HFFc6 (cell line): ENCODE results near the gene IQSEC3. TPM values are rescaled to one million over a fixed set of nuclear protein-coding genes. Genes with fewer than 3 reads are reported as not detected.
"Not testable (repeated sequence)": the region's sequence is repeated elsewhere in the genome, so short reads cannot be mapped to it uniquely, and the experiment has no call there.

ENCODE experiments used
- DNase-seq: peaks from one replicate; pipeline ENCODE4 v3.0.0-alpha.2; 2018
- H3K27ac Mint-ChIP-seq: 2 replicates; pipeline ENCODE4 v1.8.0; 2020; ENCODE audit warnings: mild to moderate bottlenecking, mixed read lengths
- H3K27me3 Mint-ChIP-seq: 2 replicates; pipeline ENCODE4 v1.8.0; 2021; ENCODE audit warnings: mild to moderate bottlenecking, moderate library complexity, mixed read lengths; ENCODE audit not compliant: insufficient read depth
- H3K36me3 Mint-ChIP-seq: 2 replicates; pipeline ENCODE4 v1.8.0; 2021; ENCODE audit warnings: low read depth, mixed read lengths
- H3K4me1 Mint-ChIP-seq: 2 replicates; pipeline ENCODE4 v1.8.0; 2020; ENCODE audit warnings: low read depth, mixed read lengths
- H3K4me3 Mint-ChIP-seq: 2 replicates; pipeline ENCODE4 v1.8.0; 2020; ENCODE audit warnings: mild to moderate bottlenecking, moderate library complexity, mixed read lengths
- H3K9me3 Mint-ChIP-seq: 2 replicates; pipeline ENCODE4 v1.8.0; 2020; ENCODE audit warnings: mild to moderate bottlenecking, mixed read lengths
- CTCF ChIP-seq: fragments of 200-600 bp; sonication (generic); IDR thresholded peaks from 2 replicates; pipeline ENCODE4 v1.5.0; 2021; ENCODE audit warnings: antibody characterized with exemption, mild to moderate bottlenecking
- total RNA-seq, 6 experiments: library from RNA; stranded (reverse); fragmentation: NEBNext Ultra II Directional; extraction: Animal tissue kit (Norgen Biotek cat#: 25700); gene quantifications; 2 replicates in 1 of 6; 3 replicates in 5 of 6; pipeline ENCODE4 v1.2.3, GENCODE V29; 2021

IQSEC3 gene
- total RNA-seq, 6 experiments from 2014 or later, result not detected

GRCh38 chr12:22530-23201 is 43.9 kb upstream of the IQSEC3 start:
- no peaks in the 10 kb centered on the region for H3K9me3 Mint-ChIP-seq
- H3K36me3 Mint-ChIP-seq, result no peaks in the 10 kb centered on the region
- no peak for TF ChIP-seq CTCF
- no peaks in the 10 kb centered on the region; the same call in 1 of the 2 replicates for H3K27me3 Mint-ChIP-seq
- no peaks in the 10 kb centered on the region for H3K4me1 Mint-ChIP-seq
- DNase-seq, result no peak
- no peak overlapping the region for H3K4me3 Mint-ChIP-seq
- no peak overlapping the region for H3K27ac Mint-ChIP-seq

- not testable (repeated sequence) for H3K27ac Mint-ChIP-seq, H3K36me3 Mint-ChIP-seq, H3K4me3 Mint-ChIP-seq, DNase-seq, H3K9me3 Mint-ChIP-seq, H3K27me3 Mint-ChIP-seq, H3K4me1 Mint-ChIP-seq
Measured at GRCh38 chr12:27904-28303, 38.7 kb upstream of the IQSEC3 start.

- not testable (repeated sequence) for H3K27ac Mint-ChIP-seq, H3K4me1 Mint-ChIP-seq, H3K36me3 Mint-ChIP-seq, H3K27me3 Mint-ChIP-seq, H3K4me3 Mint-ChIP-seq, DNase-seq, H3K9me3 Mint-ChIP-seq
Measured at GRCh38 chr12:38775-39174, 27.8 kb upstream of the IQSEC3 start.

GRCh38 chr12:39555-40265 is 26.9 kb upstream of the IQSEC3 start:
- H3K27ac Mint-ChIP-seq, H3K27me3 Mint-ChIP-seq, H3K9me3 Mint-ChIP-seq, H3K4me1 Mint-ChIP-seq, H3K4me3 Mint-ChIP-seq, DNase-seq, H3K36me3 Mint-ChIP-seq: not testable (repeated sequence)

GRCh38 chr12:44352-44751 is 22.2 kb upstream of the IQSEC3 start:
- not testable (repeated sequence) for H3K4me1 Mint-ChIP-seq, H3K4me3 Mint-ChIP-seq, H3K27ac Mint-ChIP-seq, H3K9me3 Mint-ChIP-seq, H3K36me3 Mint-ChIP-seq, DNase-seq
- peaks cover 12% of the 10 kb centered on the region for H3K27me3 Mint-ChIP-seq

- not testable (repeated sequence) for H3K4me3 Mint-ChIP-seq, DNase-seq, H3K4me1 Mint-ChIP-seq, H3K9me3 Mint-ChIP-seq, H3K27ac Mint-ChIP-seq, H3K36me3 Mint-ChIP-seq
- peaks cover 14% of the 10 kb centered on the region for H3K27me3 Mint-ChIP-seq
Measured at GRCh38 chr12:45235-45990, 21.2 kb upstream of the IQSEC3 start.

GRCh38 chr12:45991-46358 is 20.6 kb upstream of the IQSEC3 start:
- H3K27me3 Mint-ChIP-seq, result peaks cover 16% of the 10 kb centered on the region
- not testable (repeated sequence) for H3K36me3 Mint-ChIP-seq, H3K9me3 Mint-ChIP-seq, DNase-seq, H3K27ac Mint-ChIP-seq, H3K4me3 Mint-ChIP-seq, H3K4me1 Mint-ChIP-seq

GRCh38 chr12:46542-46941 is 20.0 kb upstream of the IQSEC3 start:
- H3K36me3 Mint-ChIP-seq, H3K4me1 Mint-ChIP-seq, DNase-seq, H3K9me3 Mint-ChIP-seq, H3K4me3 Mint-ChIP-seq, H3K27ac Mint-ChIP-seq: not testable (repeated sequence)
- H3K27me3 Mint-ChIP-seq, result peaks cover 21% of the 10 kb centered on the region

GRCh38 chr12:47699-48226 is 18.8 kb upstream of the IQSEC3 start:
- H3K9me3 Mint-ChIP-seq, H3K4me3 Mint-ChIP-seq, H3K4me1 Mint-ChIP-seq, H3K27ac Mint-ChIP-seq, H3K36me3 Mint-ChIP-seq, DNase-seq: not testable (repeated sequence)
- peaks cover 29% of the 10 kb centered on the region for H3K27me3 Mint-ChIP-seq

- H3K27me3 Mint-ChIP-seq, result peaks cover 40% of the 10 kb centered on the region
- not testable (repeated sequence) for H3K27ac Mint-ChIP-seq, DNase-seq, H3K4me1 Mint-ChIP-seq, H3K36me3 Mint-ChIP-seq, H3K4me3 Mint-ChIP-seq, H3K9me3 Mint-ChIP-seq
Measured at GRCh38 chr12:49149-49548, 17.4 kb upstream of the IQSEC3 start.

GRCh38 chr12:51087-51486 is 15.5 kb upstream of the IQSEC3 start:
- not testable (repeated sequence) for H3K27ac Mint-ChIP-seq, DNase-seq, H3K4me3 Mint-ChIP-seq, H3K9me3 Mint-ChIP-seq, H3K36me3 Mint-ChIP-seq, H3K4me1 Mint-ChIP-seq
- peaks cover 42% of the 10 kb centered on the region for H3K27me3 Mint-ChIP-seq

- not testable (repeated sequence) for DNase-seq, H3K4me3 Mint-ChIP-seq, H3K9me3 Mint-ChIP-seq, H3K36me3 Mint-ChIP-seq, H3K27ac Mint-ChIP-seq, H3K4me1 Mint-ChIP-seq
- H3K27me3 Mint-ChIP-seq, result peaks cover 45% of the 10 kb centered on the region
Measured at GRCh38 chr12:51962-52361, 14.6 kb upstream of the IQSEC3 start.
